Tracheal epithelial cell (primary cell): ENCODE measurements around the gene TMEM252. TPM values are rescaled to one million over a fixed set of nuclear protein-coding genes. Genes with fewer than 3 reads are reported as not detected.

Source experiments
- total RNA-seq: library from RNA; depleted of rRNA; stranded (reverse); fragments of >200 nt; gene quantifications from 2 replicates; pipeline ENCODE4 v1.2.1, GENCODE V29; 2014

Gene TMEM252, protein sequence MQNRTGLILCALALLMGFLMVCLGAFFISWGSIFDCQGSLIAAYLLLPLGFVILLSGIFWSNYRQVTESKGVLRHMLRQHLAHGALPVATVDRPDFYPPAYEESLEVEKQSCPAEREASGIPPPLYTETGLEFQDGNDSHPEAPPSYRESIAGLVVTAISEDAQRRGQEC
- total RNA-seq, result not detected in 2 replicates

DNA sequence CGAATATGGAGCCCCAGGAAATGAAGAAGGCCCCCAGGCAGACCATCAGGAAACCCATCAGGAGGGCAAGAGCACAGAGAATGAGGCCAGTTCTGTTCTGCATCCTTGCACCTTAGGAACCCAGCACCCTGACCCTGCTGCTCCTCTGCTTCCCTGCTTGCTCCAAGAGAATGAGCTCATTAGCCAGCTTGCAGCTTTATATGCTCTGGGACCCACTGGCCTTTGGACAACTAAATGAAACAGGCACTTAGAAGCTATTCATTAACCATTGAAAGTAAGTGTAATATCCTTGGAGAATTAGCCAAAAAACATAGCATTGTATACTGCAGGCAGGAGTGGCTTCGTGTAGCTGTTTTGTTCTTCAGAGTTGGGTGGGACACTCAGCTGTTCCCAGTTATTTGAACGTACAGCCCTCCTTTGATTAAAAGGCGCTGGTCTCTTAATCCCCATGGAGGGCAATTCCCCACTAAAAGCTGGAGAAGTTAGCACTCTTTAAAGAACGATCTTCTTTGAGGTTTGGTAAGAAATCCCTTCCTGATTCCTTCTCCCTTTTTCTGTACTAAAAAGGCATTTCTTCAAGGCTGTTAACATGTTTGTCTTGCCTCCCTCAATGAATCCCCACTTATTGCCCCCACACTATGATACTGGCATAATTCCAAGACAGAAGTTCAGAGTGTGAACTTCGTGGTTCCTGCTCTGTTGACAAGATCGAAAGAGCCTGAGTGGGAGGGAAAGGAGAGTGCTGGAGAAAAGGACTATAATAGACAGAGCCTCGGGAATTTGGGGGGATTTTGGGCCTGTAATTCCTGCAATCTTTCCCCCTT is at the start of gene TMEM252:
TSS of gene TMEM252 (minus strand) at position 172 of the 824 bp plus-strand sequence. CDS start at position 103, 69 bp downstream.

Other genes starting within 250 kb of the TMEM252 start
- gene FOXD4L3, start 238.0 kb downstream of the TMEM252 start, total RNA-seq, result not detected in 2 replicates
- gene PGM5, start 184.3 kb downstream of the TMEM252 start, total RNA-seq, result under 0.01 and 0.72 TPM in 2 replicates
- gene PIP5K1B, start 164.4 kb upstream of the TMEM252 start, total RNA-seq, result 2.6 TPM in 1 of 2 replicates, not detected in the other